NCI-H146 treated with DMSO at 0.1 percent for 48 hours (cell line): ENCODE data around the gene ZNF652.

Source experiments
- DNase-seq: peaks from one replicate; lab custom pipeline; 2025; ENCODE audit not compliant: unreplicated experiment; lab: John Stamatoyannopoulos, UW

Gene ZNF652

GRCh38 chr17:49361902-49362722 lies at the start of gene ZNF652:
TSS of gene ZNF652 (minus strand) at chr17:49362250. CDS start at chr17:49317725, 44,525 bp downstream.
- DNase-seq = peak; percentile 93

GRCh38 chr17:49409066-49409465 lies 47.0 kb upstream of the ZNF652 start:
- DNase-seq = no peak

- peak; percentile 83 for DNase-seq
These were observed 46.0 kb upstream of the ZNF652 start for GRCh38 chr17:49407981-49408501.

GRCh38 chr17:49407086-49407485 lies 45.0 kb upstream of the ZNF652 start:
- DNase-seq = no peak

- no peak for DNase-seq
These were observed 44.5 kb upstream of the ZNF652 start for GRCh38 chr17:49406421-49407061.

- no peak for DNase-seq
These were observed 42.9 kb upstream of the ZNF652 start for GRCh38 chr17:49404906-49405305.

- DNase-seq = no peak
These were observed 42.3 kb upstream of the ZNF652 start for GRCh38 chr17:49404361-49404760.

GRCh38 chr17:49403514-49404289 lies 41.7 kb upstream of the ZNF652 start:
- no peak for DNase-seq

- no peak for DNase-seq
These were observed 40.7 kb upstream of the ZNF652 start for GRCh38 chr17:49402706-49403105.

GRCh38 chr17:49401971-49402611 lies 40.0 kb upstream of the ZNF652 start:
- no peak for DNase-seq

- no peak for DNase-seq
These were observed 37.9 kb upstream of the ZNF652 start for GRCh38 chr17:49399995-49400394.

- no peak for DNase-seq
These were observed 35.5 kb upstream of the ZNF652 start for GRCh38 chr17:49397586-49397985.

GRCh38 chr17:49393491-49394255 lies 31.6 kb upstream of the ZNF652 start:
- no peak for DNase-seq

GRCh38 chr17:49390548-49391324 lies 28.7 kb upstream of the ZNF652 start:
- no peak for DNase-seq

GRCh38 chr17:49389514-49390347 lies 27.7 kb upstream of the ZNF652 start:
- DNase-seq = peak; percentile 14

- no peak for DNase-seq
These were observed 26.9 kb upstream of the ZNF652 start for GRCh38 chr17:49388692-49389513.

GRCh38 chr17:49388290-49388640 lies 26.2 kb upstream of the ZNF652 start:
- DNase-seq = no peak
